ENCODE data around the gene OR56A1. TPM values are rescaled to one million over a fixed set of nuclear protein-coding genes. Genes with fewer than 3 reads are reported as not detected.
"Not testable (repeated sequence)": the region's sequence is repeated elsewhere in the genome, so short reads cannot be mapped to it uniquely, and the experiment has no call there.

Gene OR56A1
- total RNA-seq = not detected in 2 replicates

DNA sequence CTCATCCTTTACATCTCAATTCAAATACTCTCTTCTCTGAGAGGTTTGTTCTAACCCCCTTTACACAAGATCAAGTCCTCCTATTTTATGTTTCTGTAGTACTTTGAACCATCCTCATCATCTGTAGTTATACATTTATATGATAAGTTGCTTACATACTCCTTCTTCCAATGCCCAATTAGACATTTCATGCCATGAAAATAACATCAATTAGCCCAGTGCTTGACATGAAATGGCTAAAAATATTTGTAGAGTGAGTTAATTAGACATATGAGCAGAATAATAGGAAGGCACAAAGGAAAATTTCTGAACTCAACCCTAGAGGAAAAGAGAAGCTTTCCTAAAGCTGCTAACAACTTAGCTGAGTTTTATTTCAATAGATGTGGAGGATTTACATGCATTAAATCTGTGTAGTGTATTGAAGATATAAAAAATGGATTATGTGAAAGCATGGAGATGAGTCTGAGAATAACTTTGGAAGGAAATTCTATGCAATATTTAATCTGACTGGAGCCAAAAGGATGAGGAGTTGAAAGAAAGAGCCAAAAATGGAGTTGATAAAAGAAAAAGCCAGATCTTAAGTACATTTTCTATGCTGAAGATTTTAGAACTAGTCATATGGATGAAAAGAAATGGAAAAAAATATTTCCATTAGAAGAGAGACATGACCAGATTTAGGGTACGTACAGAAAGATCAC, at the start of gene OR56A1:
Gene OR56A1 (minus strand): TSS at position 51 of the 698 bp plus-strand sequence. CDS start 3,066 bp downstream, outside the sequence.
- intact Hi-C loops (cut with micrococcal nuclease) = no loop called here

- intact Hi-C loops (cut with micrococcal nuclease) = no loop called here
Measured at GRCh38 chr11:6079463-6079862, 48.9 kb upstream of the OR56A1 start.

DNA sequence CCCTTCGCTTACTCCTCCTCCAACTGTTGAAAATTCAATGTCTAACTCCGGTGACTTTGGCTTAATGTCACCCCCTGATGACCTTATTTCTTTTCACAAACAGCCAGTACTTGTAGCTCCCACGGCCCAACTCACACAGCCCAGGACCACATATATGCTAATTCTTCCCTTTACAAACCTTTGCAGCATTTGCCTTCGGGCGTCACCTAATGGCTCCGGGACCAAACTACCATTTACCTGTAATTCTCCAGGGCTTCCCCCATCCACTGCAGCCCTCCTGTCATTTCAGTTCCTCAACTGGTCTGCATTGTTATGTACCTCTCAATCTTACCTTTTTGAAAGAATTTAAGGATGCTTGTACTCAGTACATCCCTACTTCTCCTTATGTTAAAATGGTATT, 47.2 kb upstream of the OR56A1 start:
- intact Hi-C loops (cut with micrococcal nuclease) = no loop called here

DNA sequence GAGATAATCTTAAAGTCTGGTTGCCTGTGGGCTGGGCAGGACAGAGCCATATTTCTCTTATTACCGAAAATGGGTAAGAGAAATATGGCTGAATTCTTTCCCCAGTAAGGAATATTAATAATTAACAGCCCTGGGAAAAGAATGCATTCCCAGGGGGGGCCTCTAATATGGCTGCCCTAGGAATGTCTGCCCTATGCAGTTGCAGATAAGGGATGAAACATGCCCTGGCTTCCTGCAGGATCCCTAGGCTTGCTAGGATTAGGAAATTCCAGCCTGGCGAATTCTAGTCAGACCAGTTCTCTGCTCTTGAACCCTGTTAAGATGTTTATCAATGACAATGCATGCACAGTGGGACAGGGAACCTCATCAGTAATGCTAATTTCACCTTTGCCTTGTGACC, 45.9 kb upstream of the OR56A1 start:
- intact Hi-C loops (cut with micrococcal nuclease) = not testable (repeated sequence)

- intact Hi-C loops (cut with micrococcal nuclease) = no loop called here
Measured at GRCh38 chr11:6067502-6067901, 36.9 kb upstream of the OR56A1 start.

DNA sequence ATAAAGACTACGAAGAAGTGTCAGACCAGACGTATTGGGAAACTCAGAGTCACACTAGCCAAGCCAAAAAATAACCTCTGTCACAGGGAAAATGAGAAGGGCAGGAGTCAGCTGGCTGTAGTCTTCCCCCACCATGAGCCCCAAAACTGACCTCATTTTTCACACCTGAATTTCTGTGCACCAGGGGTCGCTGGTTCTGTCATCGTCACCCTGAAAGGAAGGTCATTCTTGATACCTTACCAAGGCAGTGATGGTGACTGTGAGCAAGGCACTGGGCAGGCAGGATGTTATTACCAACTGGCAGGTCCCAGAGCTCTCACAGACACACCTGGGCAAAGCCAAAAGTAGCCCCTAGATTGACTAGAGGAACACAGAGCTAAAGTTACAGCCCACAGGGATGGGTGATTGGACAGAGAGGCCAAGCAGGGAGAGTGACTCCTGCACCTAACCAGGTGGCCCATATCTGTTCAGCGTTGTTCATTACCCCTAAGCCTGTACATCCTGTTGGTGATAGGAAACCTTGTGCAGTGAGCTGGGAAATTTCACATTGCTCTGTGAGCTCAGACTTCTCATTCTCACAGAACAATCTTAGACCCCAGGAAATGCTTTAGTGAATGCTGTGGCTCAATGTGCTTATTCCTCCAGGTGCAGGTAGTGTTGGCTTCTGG, 32.3 kb upstream of the OR56A1 start:
- intact Hi-C loops (cut with micrococcal nuclease) = no loop called here

DNA sequence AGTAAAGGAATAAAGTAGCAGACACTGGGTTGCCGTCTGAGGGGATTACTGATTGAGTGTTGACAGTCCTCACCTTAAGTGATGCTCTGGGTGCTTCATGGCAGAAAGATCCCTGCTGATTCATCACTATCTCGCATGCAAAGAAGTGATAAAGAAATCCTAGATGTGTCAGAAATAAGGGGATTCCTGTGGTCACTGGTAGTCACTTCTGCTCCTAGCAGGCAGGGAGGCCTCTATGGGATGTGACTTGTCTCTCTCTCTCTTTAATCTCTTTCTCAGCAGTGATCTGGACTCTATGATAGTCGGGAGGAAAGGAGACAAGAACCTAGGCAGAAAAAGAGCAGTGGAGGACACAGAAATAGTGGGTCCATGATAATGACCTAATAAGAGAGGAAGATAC, 30.9 kb upstream of the OR56A1 start:
- intact Hi-C loops (cut with micrococcal nuclease) = no loop called here

GRCh38 chr11:6057452-6057851, 26.9 kb upstream of the OR56A1 start:
- intact Hi-C loops (cut with micrococcal nuclease) = no loop called here

DNA sequence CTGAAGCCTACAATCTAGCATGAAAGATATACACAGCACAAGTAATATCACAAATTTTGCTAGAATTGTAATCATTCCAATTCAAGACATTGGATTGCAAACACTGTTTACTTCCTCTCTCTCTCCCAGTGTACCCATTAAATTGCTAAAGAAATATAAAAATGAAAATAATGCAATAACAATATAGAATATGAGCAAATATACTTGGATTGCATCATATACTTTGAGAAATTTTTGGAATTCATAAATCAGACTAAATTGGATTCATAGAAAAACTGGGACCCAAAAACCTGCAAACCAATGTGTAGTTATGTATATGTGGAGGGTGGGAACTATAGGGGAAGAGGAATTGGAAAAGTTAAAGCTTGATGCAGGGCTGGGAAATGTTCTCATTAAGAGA, 25.0 kb upstream of the OR56A1 start:
- intact Hi-C loops (cut with micrococcal nuclease) = no loop called here

- intact Hi-C loops (cut with micrococcal nuclease) = no loop called here
Measured at GRCh38 chr11:6052374-6052773, 21.8 kb upstream of the OR56A1 start.

- intact Hi-C loops (cut with micrococcal nuclease) = no loop called here
Measured at GRCh38 chr11:6040874-6041273, 10.3 kb upstream of the OR56A1 start.

GRCh38 chr11:6027501-6027900, 3.1 kb downstream of the OR56A1 start:
- intact Hi-C loops (cut with micrococcal nuclease) = loop anchor here (10.0 kb wide), 1 partner anchor 227 kb away; the partner anchor contains the start of gene CCKBR

DNA sequence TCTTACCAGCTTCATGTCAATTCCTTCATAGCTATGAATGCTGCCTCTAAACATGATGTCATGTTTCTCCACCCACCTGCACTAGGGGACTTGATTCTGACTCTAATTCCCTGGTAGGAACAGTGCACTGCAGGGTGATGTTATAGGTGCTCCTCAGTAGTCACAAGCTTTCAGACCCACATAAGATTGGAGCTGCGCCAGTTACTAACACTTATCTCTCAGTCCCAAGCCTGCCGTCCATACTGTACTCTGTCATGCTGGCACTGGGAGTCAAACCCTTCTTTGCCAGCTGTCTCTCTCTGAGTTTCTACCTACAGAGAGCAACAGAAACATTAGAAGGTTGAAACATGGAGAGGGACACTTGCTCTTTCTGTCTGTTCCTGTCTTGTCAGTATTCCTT, 5.5 kb downstream of the OR56A1 start:
- intact Hi-C loops (cut with micrococcal nuclease) = loop anchor here (10.0 kb wide), 1 partner anchor 230 kb away; the partner anchor contains the start of gene CCKBR

DNA sequence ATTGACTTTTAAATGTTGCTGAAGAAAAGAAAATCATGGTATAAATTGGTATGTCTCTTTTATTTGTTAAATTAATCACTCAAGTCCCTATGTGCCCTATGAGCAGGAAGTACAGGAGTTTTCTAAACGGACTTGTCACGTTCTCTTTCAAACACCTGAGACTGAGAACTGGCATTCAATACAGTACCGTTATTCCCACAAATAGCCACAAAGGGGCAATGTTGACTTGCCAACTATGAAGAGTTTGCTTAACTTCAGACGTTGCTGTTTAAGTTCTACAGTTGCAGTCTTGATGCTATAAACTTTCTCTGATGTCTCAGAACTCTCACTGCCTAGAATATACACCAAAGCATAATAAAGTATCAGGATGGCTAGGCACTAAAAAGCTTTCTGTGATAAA, 7.6 kb downstream of the OR56A1 start:
- intact Hi-C loops (cut with micrococcal nuclease) = loop anchor here (1.0 to 10.0 kb wide), 6 partner anchors 232 to 340 kb away; partner anchors contain the start of genes CAVIN3 and CCKBR

DNA sequence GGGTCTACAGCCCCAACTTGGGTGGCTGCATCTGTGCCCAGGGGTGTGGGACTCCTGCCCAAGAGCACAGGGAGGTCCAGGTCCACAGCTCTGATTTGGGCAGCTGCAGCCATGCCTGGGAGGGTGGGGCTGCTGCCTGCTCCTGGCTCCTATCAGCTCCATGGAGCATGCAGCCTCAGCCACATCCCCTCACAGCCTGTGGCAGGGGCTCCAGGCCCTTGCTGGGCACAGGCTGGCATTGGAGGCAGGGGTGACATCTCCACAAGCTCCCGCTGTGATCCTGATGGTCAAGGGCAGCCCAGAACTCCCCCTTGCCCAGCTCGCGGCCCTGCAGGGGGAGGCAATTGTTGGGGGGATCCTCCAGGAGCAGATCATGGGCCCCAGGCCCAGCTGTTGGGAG, 17.5 kb downstream of the OR56A1 start:
- intact Hi-C loops (cut with micrococcal nuclease) = no loop called here

DNA sequence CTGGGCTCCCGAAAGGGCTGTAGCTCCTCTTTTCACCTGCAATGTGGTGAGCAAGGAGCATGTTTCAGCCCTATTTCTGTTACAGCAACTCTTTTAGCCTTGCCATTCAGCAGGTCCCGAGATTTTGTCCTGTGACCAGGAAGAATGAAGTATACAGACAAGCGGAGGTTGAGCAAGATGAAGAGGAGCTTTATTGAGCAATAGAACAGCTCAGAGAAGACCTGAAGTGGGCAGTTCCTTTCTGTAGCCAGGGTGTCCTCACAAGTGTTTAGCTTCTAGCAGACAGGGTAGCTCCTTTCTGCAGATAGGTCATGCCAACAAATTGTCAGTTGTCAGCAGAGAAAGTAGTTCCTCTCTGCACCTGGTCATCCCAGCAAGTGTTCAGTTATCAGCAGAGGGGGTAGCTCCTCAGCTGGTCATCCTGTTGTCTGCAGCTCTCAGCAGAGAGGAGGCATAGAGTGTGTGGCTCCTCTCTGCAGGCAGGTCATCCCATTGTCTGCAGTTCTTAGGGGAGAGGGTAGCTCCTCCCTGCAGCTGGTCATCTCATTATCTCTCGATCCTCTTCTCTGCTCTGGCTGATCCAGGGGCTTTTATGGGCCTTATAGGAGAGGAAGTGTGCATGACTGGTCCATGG, 18.4 kb downstream of the OR56A1 start:
- intact Hi-C loops (cut with micrococcal nuclease) = no loop called here

GRCh38 chr11:6006846-6007245, 23.7 kb downstream of the OR56A1 start, which contains the start of gene OR56A4:
Gene OR56A4, minus strand, starts transcription at chr11:6006946. Its CDS starts 3,954 bp downstream, at chr11:6002992.
- intact Hi-C loops (cut with micrococcal nuclease) = no loop called here

DNA sequence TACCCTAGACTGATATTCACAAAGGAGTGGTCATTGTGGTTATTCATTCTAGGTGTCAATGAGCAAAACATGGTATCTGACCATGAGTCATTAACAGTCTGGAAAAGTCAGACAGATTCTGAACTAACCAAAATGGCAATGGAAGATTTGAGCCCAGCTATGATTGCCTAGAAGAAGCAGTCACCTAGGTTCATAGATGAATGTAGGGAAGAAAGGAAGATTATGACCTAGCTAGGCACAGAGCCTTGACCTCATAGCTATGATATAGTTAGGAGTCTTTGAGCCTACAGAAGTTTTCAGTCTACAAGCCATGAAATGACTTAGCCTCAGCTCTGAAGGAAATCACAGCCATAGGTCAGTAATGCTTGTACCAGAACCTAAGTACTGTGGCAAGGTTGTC, 24.2 kb downstream of the OR56A1 start:
- intact Hi-C loops (cut with micrococcal nuclease) = no loop called here

DNA sequence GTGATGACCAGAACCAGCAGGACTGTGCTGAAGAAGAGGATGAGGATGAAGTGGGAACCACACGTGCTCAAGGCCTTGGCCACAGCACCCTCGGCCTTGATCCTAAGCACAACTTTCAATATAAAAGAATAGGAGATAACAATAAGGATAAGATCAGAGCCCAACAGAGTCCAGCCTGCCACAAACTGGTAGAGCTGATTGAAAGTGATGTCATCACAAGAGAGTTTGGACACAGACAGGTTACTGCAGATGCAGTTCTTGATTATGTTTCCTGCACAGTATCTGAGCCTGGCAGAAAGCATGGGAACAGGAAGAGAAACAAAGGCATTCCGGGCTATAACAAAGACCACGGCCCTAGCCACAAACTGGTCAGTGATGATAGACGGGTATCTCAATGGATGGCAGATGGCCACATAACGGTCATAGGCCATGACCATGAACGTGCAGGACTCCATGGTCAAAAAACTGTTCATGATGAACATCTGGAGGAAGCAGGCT, 28.3 kb downstream of the OR56A1 start:
- intact Hi-C loops (cut with micrococcal nuclease) = no loop called here

DNA sequence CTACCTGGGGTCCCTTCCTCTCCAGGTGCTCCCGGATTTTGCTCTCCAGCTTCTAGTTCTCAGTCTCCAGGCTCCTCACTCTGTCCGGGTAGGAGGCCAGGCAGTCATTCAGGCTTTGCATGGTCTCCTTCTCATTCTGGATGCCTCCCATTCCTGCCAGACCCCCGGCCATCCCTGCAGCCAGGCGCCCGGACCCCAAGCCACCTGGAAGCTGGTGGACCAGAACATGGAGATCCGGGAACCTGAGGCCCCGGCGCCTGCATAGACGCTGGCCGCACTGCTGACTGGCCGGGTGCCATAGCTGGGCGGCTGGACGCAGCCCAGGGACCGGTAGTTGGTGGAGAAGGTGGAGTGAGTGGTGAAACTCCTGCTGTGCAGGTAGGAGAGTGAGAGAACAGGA, 35.8 kb downstream of the OR56A1 start:
- intact Hi-C loops (cut with micrococcal nuclease) = no loop called here

- intact Hi-C loops (cut with micrococcal nuclease) = loop anchor here (1.0 kb wide), 1 partner anchor 371 kb away; no protein-coding TSS in a partner anchor
Measured at GRCh38 chr11:5992604-5993251, 37.8 kb downstream of the OR56A1 start.
